Inflammatory macrophage treated with lipopolysaccharide for 4 hours (primary cell): ENCODE results near the gene CTDNEP1.
A peak's percentile ranks its signal among the peaks of the same experiment; 100 is the strongest.

Experiments used
- DNase-seq: peaks from one replicate; pipeline ENCODE4 v3.0.0-alpha.2; 2020

Gene CTDNEP1

GRCh38 chr17:7251661-7252175, at the start of gene CTDNEP1:
TSS of gene CTDNEP1 (minus strand) at chr17:7251734. CDS start at chr17:7251296, 438 bp downstream.
- peak; percentile 100 for DNase-seq

GRCh38 chr17:7296189-7296861, 44.8 kb upstream of the CTDNEP1 start:
- peak; percentile 83 for DNase-seq

- DNase-seq: no peak
Measured at GRCh38 chr17:7295230-7296180, 44.0 kb upstream of the CTDNEP1 start.

GRCh38 chr17:7294614-7295153, 43.1 kb upstream of the CTDNEP1 start, which contains the start of gene YBX2:
TSS of gene YBX2 (minus strand) at chr17:7294639. CDS start at chr17:7294500, 139 bp downstream.
- peak; percentile 15 for DNase-seq

GRCh38 chr17:7293816-7294613, 42.5 kb upstream of the CTDNEP1 start:
- DNase-seq: no peak

GRCh38 chr17:7293159-7293558, 41.6 kb upstream of the CTDNEP1 start:
- no peak for DNase-seq

GRCh38 chr17:7292729-7293128, 41.2 kb upstream of the CTDNEP1 start:
- no peak for DNase-seq

GRCh38 chr17:7292194-7292593, 40.7 kb upstream of the CTDNEP1 start:
- DNase-seq: no peak

GRCh38 chr17:7290685-7291084, 39.2 kb upstream of the CTDNEP1 start:
- DNase-seq: no peak

GRCh38 chr17:7290166-7290565, 38.6 kb upstream of the CTDNEP1 start:
- DNase-seq: no peak

- DNase-seq: no peak
Measured at GRCh38 chr17:7289256-7290032, 37.9 kb upstream of the CTDNEP1 start.

GRCh38 chr17:7285679-7286078, 34.1 kb upstream of the CTDNEP1 start:
- DNase-seq: no peak

GRCh38 chr17:7284911-7285310, 33.4 kb upstream of the CTDNEP1 start:
- DNase-seq: no peak

- peak; percentile 25 for DNase-seq
Measured at GRCh38 chr17:7283471-7284216, 32.1 kb upstream of the CTDNEP1 start.

- peak; percentile 36 for DNase-seq
Measured at GRCh38 chr17:7282752-7283321, 31.3 kb upstream of the CTDNEP1 start.

- no peak for DNase-seq
Measured at GRCh38 chr17:7281953-7282751, 30.6 kb upstream of the CTDNEP1 start.

- peak; percentile 96 for DNase-seq
Measured at GRCh38 chr17:7281074-7281952, 29.8 kb upstream of the CTDNEP1 start, which contains the start of gene SLC2A4. TSS of gene SLC2A4 (plus strand) at chr17:7281718. CDS start at chr17:7281935, 217 bp downstream.

- DNase-seq: peak; percentile 78
Measured at GRCh38 chr17:7280519-7281073, 29.1 kb upstream of the CTDNEP1 start.
